H9 (cell line): ENCODE results near the gene PBX1. TPM values are rescaled to one million over a fixed set of nuclear protein-coding genes. Genes with fewer than 3 reads are reported as not detected.

ENCODE experiments used
- DNase-seq: peaks from one replicate; pipeline ENCODE4 v3.0.0-alpha.2; 2017
- H2AFZ ChIP-seq: one replicate; pipeline ENCODE4 v1.6.1; 2013; ENCODE audit warnings: mild to moderate bottlenecking, low read length, control low read depth, moderate library complexity
- H2AK5ac ChIP-seq: 2 replicates; pipeline ENCODE4 v1.6.1; 2013; ENCODE audit warnings: low read length, control low read depth, mixed read lengths; ENCODE audit not compliant: insufficient read length
- H2BK120ac ChIP-seq: one replicate; pipeline ENCODE4 v1.6.1; 2013; ENCODE audit warnings: low read depth, mild to moderate bottlenecking, low read length, control low read depth, inconsistent platforms; ENCODE audit not compliant: poor library complexity, severe bottlenecking
- H2BK12ac ChIP-seq: 2 replicates; pipeline ENCODE4 v1.6.1; 2013; ENCODE audit warnings: low read length, control low read depth, mixed read lengths, low read depth; ENCODE audit not compliant: insufficient read length
- H2BK15ac ChIP-seq: 2 replicates; pipeline ENCODE4 v1.6.1; 2013; ENCODE audit warnings: low read depth, low read length, control low read depth
- H2BK20ac ChIP-seq: one replicate; pipeline ENCODE4 v1.6.1; 2013; ENCODE audit warnings: low read depth, mild to moderate bottlenecking, low read length, control low read depth, inconsistent platforms; ENCODE audit not compliant: poor library complexity, severe bottlenecking
- H2BK5ac ChIP-seq: 2 replicates; pipeline ENCODE4 v1.6.1; 2013; ENCODE audit warnings: low read length, control low read depth, mixed read lengths; ENCODE audit not compliant: insufficient read length
- H3K14ac ChIP-seq: 2 replicates; pipeline ENCODE4 v1.6.1; 2013; ENCODE audit warnings: low read length, control low read depth; ENCODE audit not compliant: insufficient read depth
- H3K18ac ChIP-seq: 2 replicates; pipeline ENCODE4 v1.6.1; 2013; ENCODE audit warnings: low read depth, mild to moderate bottlenecking, mixed read lengths, low read length, control low read depth; ENCODE audit not compliant: insufficient read length
- H3K23ac ChIP-seq: 2 replicates; pipeline ENCODE4 v1.6.1; 2013; ENCODE audit warnings: low read length, control low read depth, mixed read lengths, low read depth; ENCODE audit not compliant: insufficient read length
- H3K23me2 ChIP-seq: 2 replicates; pipeline ENCODE4 v1.6.1; 2013; ENCODE audit warnings: low read depth, mild to moderate bottlenecking, mixed read lengths, low read length, control low read depth; ENCODE audit not compliant: insufficient read length, poor library complexity, severe bottlenecking
- H3K27ac ChIP-seq: 2 replicates; pipeline ENCODE4 v1.5.1; 2013; ENCODE audit warnings: low read length, control low read depth, mixed read lengths, low read depth; ENCODE audit not compliant: insufficient read length
- H3K27me3 ChIP-seq: 2 replicates; pipeline ENCODE4 v1.6.1; 2013; ENCODE audit warnings: low read length, control low read depth, inconsistent platforms; ENCODE audit not compliant: insufficient read depth
- H3K4ac ChIP-seq: 2 replicates; pipeline ENCODE4 v1.6.1; 2013; ENCODE audit warnings: low read depth, mild to moderate bottlenecking, control low read depth, inconsistent platforms, low read length, moderate library complexity
- H3K4me1 ChIP-seq: 2 replicates; pipeline ENCODE4 v1.6.1; 2013; ENCODE audit warnings: low read length, control low read depth, inconsistent platforms; ENCODE audit not compliant: insufficient read depth
- H3K4me2 ChIP-seq: 2 replicates; pipeline ENCODE4 v1.6.1; 2013; ENCODE audit warnings: low read length, control low read depth, mixed read lengths; ENCODE audit not compliant: insufficient read length, insufficient read depth
- H3K56ac ChIP-seq: 2 replicates; pipeline ENCODE4 v1.6.1; 2013; ENCODE audit warnings: low read depth, mild to moderate bottlenecking, mixed read lengths, low read length, control low read depth; ENCODE audit not compliant: insufficient read length
- H3K79me1 ChIP-seq: 2 replicates; pipeline ENCODE4 v1.6.1; 2013; ENCODE audit warnings: low read depth, mild to moderate bottlenecking, moderate library complexity, low read length, control low read depth, inconsistent platforms; ENCODE audit not compliant: insufficient read depth, poor library complexity, severe bottlenecking
- H3K79me2 ChIP-seq: 2 replicates; pipeline ENCODE4 v1.6.1; 2013; ENCODE audit warnings: low read length, control low read depth, inconsistent platforms; ENCODE audit not compliant: insufficient read depth
- H3K9ac ChIP-seq: 2 replicates; pipeline ENCODE4 v1.6.1; 2013; ENCODE audit warnings: low read length, control low read depth, mixed read lengths; ENCODE audit not compliant: insufficient read length; ENCODE audit errors: extremely low read depth
- H3K9me3 ChIP-seq: one replicate; pipeline ENCODE4 v1.6.1; 2013; ENCODE audit warnings: low read depth, low read length, inconsistent platforms; ENCODE audit not compliant: control insufficient read depth
- H3T11ph ChIP-seq: one replicate; pipeline ENCODE4 v1.6.1; 2013; ENCODE audit warnings: mild to moderate bottlenecking, low read length, control low read depth, inconsistent platforms
- H4K20me1 ChIP-seq: one replicate; pipeline ENCODE4 v1.6.1; 2013; ENCODE audit not compliant: control insufficient read depth, insufficient read length, insufficient read depth
- H4K5ac ChIP-seq: 2 replicates; pipeline ENCODE4 v1.6.1; 2013; ENCODE audit warnings: low read depth, mild to moderate bottlenecking, mixed read lengths, low read length, control low read depth; ENCODE audit not compliant: insufficient read length
- H4K8ac ChIP-seq: replicated peaks from 2 replicates; pipeline ENCODE4 v1.6.1; 2013; ENCODE audit warnings: low read length, control low read depth, mixed read lengths, low read depth; ENCODE audit not compliant: insufficient read length
- H4K91ac ChIP-seq: 2 replicates; pipeline ENCODE4 v1.6.1; 2013; ENCODE audit warnings: low read depth, mild to moderate bottlenecking, moderate library complexity, mixed read lengths, low read length, control low read depth; ENCODE audit not compliant: insufficient read length
- H3K27ac Mint-ChIP-seq, 3 experiments: 2 replicates in 2 of 3; 3 replicates in 1 of 3; pipeline ENCODE4 v1.8.0; 2020 to 2021; ENCODE audit warnings: mixed read lengths in 3 of 3, mild to moderate bottlenecking in 1 of 3, moderate library complexity in 1 of 3
- H3K27me3 Mint-ChIP-seq: 2 replicates; pipeline ENCODE4 v1.8.0; 2021; ENCODE audit warnings: low read depth, mild to moderate bottlenecking, moderate library complexity, mixed read lengths
- H3K36me3 Mint-ChIP-seq, 3 experiments: 2 replicates in 2 of 3; 3 replicates in 1 of 3; pipeline ENCODE4 v1.8.0; 2020 to 2021; ENCODE audit warnings: low read depth in 3 of 3, mixed read lengths in 3 of 3; ENCODE audit not compliant: insufficient read depth in 1 of 3
- H3K4me1 Mint-ChIP-seq, 2 experiments: 2 replicates each; pipeline ENCODE4 v1.8.0; 2020; ENCODE audit warnings: mixed read lengths in 2 of 2
- H3K4me3 Mint-ChIP-seq, 2 experiments: 2 replicates in 1 of 2; 3 replicates in 1 of 2; pipeline ENCODE4 v1.8.0; 2020 to 2021; ENCODE audit warnings: mild to moderate bottlenecking in 2 of 2, mixed read lengths in 2 of 2, moderate library complexity in 1 of 2
- H3K9me3 Mint-ChIP-seq, 2 experiments: 2 replicates in 1 of 2; 3 replicates in 1 of 2; pipeline ENCODE4 v1.8.0; 2020; ENCODE audit warnings: mild to moderate bottlenecking in 2 of 2, mixed read lengths in 2 of 2, moderate library complexity in 1 of 2
- WGBS: extraction: QIAGEN DNeasy Blood & Tissue Kit; methylation state at CpG from one replicate; pipeline ENCODE4 v1.1.7; 2013; ENCODE audit warnings: missing lambda C conversion rate, low lambda C conversion rate, mixed read lengths; ENCODE audit not compliant: insufficient read length; ENCODE audit errors: extremely low coverage; 5-methylcytosine and 5-hydroxymethylcytosine counted together
- total RNA-seq: library from RNA; stranded (reverse); gene quantifications from 2 replicates; pipeline ENCODE4 v1.2.1, GENCODE V29; 2021
- TF ChIP-seq, protein P1 (sequence below): fragments of 200-600 bp; sonication (generic); conservative IDR thresholded peaks from 3 replicates; pipeline ENCODE4 v1.8.0; 2021; ENCODE audit warnings: antibody characterized with exemption, mild to moderate bottlenecking

The PBX1 gene
- total RNA-seq, 1 experiment from 2014 or later: 142 TPM

DNA sequence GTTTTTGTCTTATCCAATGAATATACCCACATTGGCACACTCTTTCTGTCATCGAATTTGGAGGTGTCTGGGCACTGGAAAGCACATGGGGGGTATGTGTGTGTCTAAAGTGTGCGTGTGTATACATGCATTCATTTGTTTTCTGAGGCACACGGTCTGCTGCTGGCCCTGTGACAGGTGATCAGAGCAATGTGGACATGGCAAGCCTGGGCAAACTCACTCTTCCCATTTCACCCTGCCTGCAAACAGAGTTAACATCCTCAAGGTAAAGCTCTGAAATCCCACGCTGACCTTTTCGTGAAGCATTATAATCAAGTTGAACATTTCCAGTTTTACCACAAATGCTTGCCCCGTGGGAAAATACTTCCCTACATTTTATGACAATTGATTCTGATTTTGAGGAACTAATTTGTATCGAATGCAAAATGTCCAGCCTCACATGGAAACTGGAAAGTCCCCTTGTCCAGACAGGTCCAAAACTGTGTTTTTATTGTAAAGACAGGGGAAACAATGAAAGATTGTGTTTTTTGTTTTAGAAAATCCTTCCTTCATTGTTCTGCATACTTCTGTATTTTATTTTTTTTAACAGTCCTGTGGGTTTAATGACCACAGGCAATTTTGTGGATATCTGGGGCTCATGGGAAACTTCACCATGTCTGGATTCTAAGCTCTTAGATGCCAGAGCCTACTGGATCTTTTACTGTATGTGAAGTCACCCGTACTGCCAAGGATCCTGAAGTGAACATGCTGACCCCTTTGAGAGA is 160.9 kb downstream of the PBX1 start:
- TF ChIP-seq, protein P1, sequence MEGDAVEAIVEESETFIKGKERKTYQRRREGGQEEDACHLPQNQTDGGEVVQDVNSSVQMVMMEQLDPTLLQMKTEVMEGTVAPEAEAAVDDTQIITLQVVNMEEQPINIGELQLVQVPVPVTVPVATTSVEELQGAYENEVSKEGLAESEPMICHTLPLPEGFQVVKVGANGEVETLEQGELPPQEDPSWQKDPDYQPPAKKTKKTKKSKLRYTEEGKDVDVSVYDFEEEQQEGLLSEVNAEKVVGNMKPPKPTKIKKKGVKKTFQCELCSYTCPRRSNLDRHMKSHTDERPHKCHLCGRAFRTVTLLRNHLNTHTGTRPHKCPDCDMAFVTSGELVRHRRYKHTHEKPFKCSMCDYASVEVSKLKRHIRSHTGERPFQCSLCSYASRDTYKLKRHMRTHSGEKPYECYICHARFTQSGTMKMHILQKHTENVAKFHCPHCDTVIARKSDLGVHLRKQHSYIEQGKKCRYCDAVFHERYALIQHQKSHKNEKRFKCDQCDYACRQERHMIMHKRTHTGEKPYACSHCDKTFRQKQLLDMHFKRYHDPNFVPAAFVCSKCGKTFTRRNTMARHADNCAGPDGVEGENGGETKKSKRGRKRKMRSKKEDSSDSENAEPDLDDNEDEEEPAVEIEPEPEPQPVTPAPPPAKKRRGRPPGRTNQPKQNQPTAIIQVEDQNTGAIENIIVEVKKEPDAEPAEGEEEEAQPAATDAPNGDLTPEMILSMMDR: no peak
- Histone ChIP-seq H2BK20ac (no peak overlapping the region), H3K79me1 (peaks cover 3% of the 10 kb centered on the region), H3K18ac (no peak overlapping the region), H2BK12ac (no peak overlapping the region), H2AK5ac (no peak overlapping the region), H2BK5ac (no peak overlapping the region), H2BK15ac (no peak overlapping the region), H3K23me2 (no peaks in the 10 kb centered on the region), H3K23ac (no peak overlapping the region), H4K8ac (no peak overlapping the region), H3K27ac (no peak overlapping the region), H4K20me1 (no peaks in the 10 kb centered on the region), H3K4me2 (no peak overlapping the region), H3K79me2 (peaks cover 3% of the 10 kb centered on the region; the same call in 1 of the 2 replicates), H3K4ac (no peak overlapping the region), H3K27me3 (no peaks in the 10 kb centered on the region), H3T11ph (no peak overlapping the region), H3K9me3 (no peaks in the 10 kb centered on the region), H2AFZ (no peak overlapping the region), H3K4me1 (peaks cover 6% of the 10 kb centered on the region), H3K14ac (no peak overlapping the region), H3K56ac (no peak overlapping the region), H4K91ac (no peak overlapping the region), H4K5ac (no peak overlapping the region), H2BK120ac (no peak overlapping the region), H3K9ac (no peak overlapping the region)
- no CpG with 5 or more reads among the region's 8 CpGs for WGBS
- no peak overlapping the region for H3K4me3 Mint-ChIP-seq
- peaks cover 29 to 34% of the 10 kb centered on the region in 2 experiments for H3K4me1 Mint-ChIP-seq
- no peaks in the 10 kb centered on the region for H3K9me3 Mint-ChIP-seq
- H3K27me3 Mint-ChIP-seq: no peaks in the 10 kb centered on the region
- no peak for DNase-seq
- H3K27ac Mint-ChIP-seq: no peak overlapping the region
- peaks cover 0 to 2% (median 0%) of the 10 kb centered on the region in 3 experiments; a peak in 3 of 7 replicates for H3K36me3 Mint-ChIP-seq
